Activated T-helper 1 cell treated with anti-CD3 and anti-CD28 coated beads, Interleukin-12 subunit alpha, Interleukin-12 subunit beta, Interleukin-2, Interleukin-4 antibody, amounts not matched to agents 30 ng/mL and 10 ng/mL and 1 ng/mL, durations not matched to agents 14 hours and 24 hours and 36 hours (primary cell): ENCODE data around the gene PROCA1. TPM values are rescaled to one million over a fixed set of nuclear protein-coding genes. Genes with fewer than 3 reads are reported as not detected.
"Not testable (repeated sequence)": the region's sequence is repeated elsewhere in the genome, so short reads cannot be mapped to it uniquely, and the experiment has no call there.

ENCODE experiments used
- DNase-seq: peaks from one replicate; pipeline ENCODE4 v3.0.0; 2021; ENCODE audit warnings: low spot score
- H3K27ac Mint-ChIP-seq: one replicate; pipeline ENCODE4 v1.8.0; 2021; ENCODE audit warnings: mild to moderate bottlenecking, mixed read lengths
- H3K27me3 Mint-ChIP-seq: one replicate; pipeline ENCODE4 v1.8.0; 2022; ENCODE audit warnings: mild to moderate bottlenecking, moderate library complexity, mixed read lengths; ENCODE audit not compliant: insufficient read depth
- H3K36me3 Mint-ChIP-seq: one replicate; pipeline ENCODE4 v1.8.0; 2021; ENCODE audit warnings: low read depth, mixed read lengths
- H3K4me1 Mint-ChIP-seq: one replicate; pipeline ENCODE4 v1.8.0; 2021; ENCODE audit warnings: low read depth, mixed read lengths
- H3K4me3 Mint-ChIP-seq: one replicate; pipeline ENCODE4 v1.8.0; 2021; ENCODE audit warnings: mild to moderate bottlenecking, moderate library complexity, mixed read lengths
- H3K9me3 Mint-ChIP-seq: one replicate; pipeline ENCODE4 v1.8.0; 2021; ENCODE audit warnings: mixed read lengths
- intact Hi-C: fragments of 100-400 bp; cut with micrococcal nuclease; formaldehyde crosslinking; loops from one replicate; pipeline ENCODE4 v1.15.1; 2024
- total RNA-seq: library from RNA; stranded (reverse); gene quantifications from 2 replicates; pipeline ENCODE4 v1.2.3, GENCODE V29; 2022

The PROCA1 gene
- total RNA-seq, 1 donor from 2014 or later, result 4.4 TPM

DNA sequence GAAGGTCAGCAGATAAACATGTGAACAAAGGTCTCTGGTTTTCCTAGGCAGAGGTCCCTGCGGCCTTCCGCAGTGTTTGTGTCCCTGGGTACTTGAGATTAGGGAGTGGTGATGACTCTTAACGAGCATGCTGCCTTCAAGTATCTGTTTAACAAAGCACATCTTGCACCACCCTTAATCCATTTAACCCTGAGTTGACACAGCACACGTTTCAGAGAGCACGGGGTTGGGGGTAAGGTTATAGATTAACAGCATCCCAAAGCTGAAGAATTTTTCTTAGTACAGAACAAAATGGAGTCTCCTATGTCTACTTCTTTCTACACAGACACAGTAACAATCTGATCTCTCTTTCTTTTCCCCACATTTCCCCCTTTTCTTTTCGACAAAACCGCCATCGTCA is 53.3 kb downstream of the PROCA1 start:
- Mint-ChIP-seq H3K4me1 (peaks cover 29% of the 10 kb centered on the region), H3K36me3 (peaks cover 29% of the 10 kb centered on the region)
- H3K4me3 Mint-ChIP-seq, intact Hi-C loops, H3K27me3 Mint-ChIP-seq, DNase-seq, H3K27ac Mint-ChIP-seq, H3K9me3 Mint-ChIP-seq: not testable (repeated sequence)

- no peaks in the 10 kb centered on the region for H3K27me3 Mint-ChIP-seq
- H3K9me3 Mint-ChIP-seq, result no peaks in the 10 kb centered on the region
- H3K36me3 Mint-ChIP-seq, result peaks cover 29% of the 10 kb centered on the region
- peaks cover 28% of the 10 kb centered on the region for H3K4me1 Mint-ChIP-seq
- DNase-seq, result no peak
- H3K27ac Mint-ChIP-seq, result no peak overlapping the region
- H3K4me3 Mint-ChIP-seq, result no peak overlapping the region
- intact Hi-C loops, result no loop called here
Observed at GRCh38 chr17:28657756-28658155, 53.9 kb downstream of the PROCA1 start.

DNA sequence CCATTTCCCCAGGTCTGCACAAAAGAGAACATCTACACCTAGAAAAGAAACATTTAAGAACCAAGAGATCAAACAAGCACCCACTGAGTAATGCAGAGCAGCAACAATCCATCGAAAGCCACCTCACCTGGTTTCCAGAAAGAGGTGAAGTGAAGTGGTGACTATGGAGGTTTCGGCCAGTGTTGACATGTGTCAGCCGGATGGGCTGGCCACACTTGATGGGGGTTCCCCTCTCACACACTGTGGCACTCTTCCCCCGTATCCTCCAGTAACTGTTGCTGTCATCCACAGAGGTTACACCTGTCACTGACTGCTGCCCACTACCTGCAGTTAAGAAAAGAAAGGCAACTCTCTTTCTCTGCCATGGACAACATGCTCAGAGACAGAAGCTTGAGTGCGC is 56.5 kb downstream of the PROCA1 start:
- intact Hi-C loops, result no loop called here
- Mint-ChIP-seq H3K27ac (no peak overlapping the region), H3K36me3 (peaks cover 34% of the 10 kb centered on the region), H3K27me3 (no peaks in the 10 kb centered on the region), H3K9me3 (no peaks in the 10 kb centered on the region), H3K4me1 (peaks cover 9% of the 10 kb centered on the region), H3K4me3 (no peak overlapping the region)
- DNase-seq, result no peak

Other genes starting within 250 kb of the PROCA1 start
- not detected in 2 replicates for gene SLC13A2, start 238.2 kb downstream of the PROCA1 start, total RNA-seq
- gene FOXN1, start 205.5 kb downstream of the PROCA1 start, total RNA-seq, result not detected in 2 replicates
- 63.3 and 63.9 TPM in 2 replicates for gene UNC119, start 159.3 kb downstream of the PROCA1 start, total RNA-seq
- 57.8 and 61.2 TPM in 2 replicates for gene PIGS, start 140.4 kb downstream of the PROCA1 start, total RNA-seq
- gene ALDOC, start 135.0 kb downstream of the PROCA1 start, total RNA-seq, result 44.0 and 47.6 TPM in 2 replicates
- 81.9 and 83.1 TPM in 2 replicates for gene SPAG5, start 112.9 kb downstream of the PROCA1 start, total RNA-seq
- 38.4 and 42.9 TPM in 2 replicates for gene RSKR, start 97.7 kb downstream of the PROCA1 start, total RNA-seq
- 210 and 212 TPM in 2 replicates for gene BLTP2, start 66.7 kb downstream of the PROCA1 start, total RNA-seq
- 47.9 and 51.0 TPM in 2 replicates for gene SDF2, start 50.0 kb downstream of the PROCA1 start, total RNA-seq
- gene SUPT6H, start 49.7 kb downstream of the PROCA1 start, total RNA-seq, result 106 and 108 TPM in 2 replicates
- gene RAB34, start 6.0 kb upstream of the PROCA1 start, total RNA-seq, result 17.6 and 18.2 TPM in 2 replicates
- gene RPL23A, start 8.1 kb upstream of the PROCA1 start, total RNA-seq, result 1,513 and 1,534 TPM in 2 replicates
- gene TLCD1, start 14.3 kb upstream of the PROCA1 start, total RNA-seq, result 9.5 and 11.5 TPM in 2 replicates
- 5.2 and 5.4 TPM in 2 replicates for gene NEK8, start 16.9 kb upstream of the PROCA1 start, total RNA-seq
- 178 and 182 TPM in 2 replicates for gene TRAF4, start 32.1 kb upstream of the PROCA1 start, total RNA-seq
- 27.5 and 28.1 TPM in 2 replicates for gene FAM222B, start 130.9 kb upstream of the PROCA1 start, total RNA-seq
- 60.4 and 61.5 TPM in 2 replicates for gene ERAL1, start 143.1 kb upstream of the PROCA1 start, total RNA-seq
- 92.2 and 98.8 TPM in 2 replicates for gene FLOT2, start 185.8 kb upstream of the PROCA1 start, total RNA-seq
- gene DHRS13, start 191.2 kb upstream of the PROCA1 start, total RNA-seq, result 34.6 and 34.9 TPM in 2 replicates
- 58.4 and 64.9 TPM in 2 replicates for gene PHF12, start 239.6 kb upstream of the PROCA1 start, total RNA-seq